OCI-LY1 (cell line): ENCODE measurements around the gene LRP2.

Experiments used
- H2AFZ ChIP-seq: fragments of 200-600 bp; sonication (generic), shearing (Covaris generic); 2 replicates; pipeline ENCODE4 v1.6.0; 2014; ENCODE audit warnings: antibody characterized with exemption, mild to moderate bottlenecking, low read length
- H3F3A ChIP-seq: fragments of 200-600 bp; sonication (generic), shearing (Covaris generic); 2 replicates; pipeline ENCODE4 v1.6.0; 2014; ENCODE audit warnings: mild to moderate bottlenecking, antibody characterized with exemption, low read length, moderate library complexity; ENCODE audit not compliant: insufficient read depth
- H3K27ac ChIP-seq: fragments of 200-600 bp; sonication (generic); 2 replicates; pipeline ENCODE4 v1.5.1; 2014; ENCODE audit warnings: low read length, mixed run types, mild to moderate bottlenecking, low read depth; ENCODE audit not compliant: poor library complexity, severe bottlenecking
- H3K27me3 ChIP-seq: fragments of 200-600 bp; sonication (generic); 2 replicates; pipeline ENCODE4 v1.6.0; 2014; ENCODE audit warnings: antibody characterized with exemption, mild to moderate bottlenecking, low read length, moderate library complexity; ENCODE audit not compliant: insufficient read depth
- H3K36me3 ChIP-seq: fragments of 200-600 bp; sonication (generic); 2 replicates; pipeline ENCODE4 v1.6.1; 2014; ENCODE audit warnings: mild to moderate bottlenecking, antibody characterized with exemption, low read length, moderate library complexity, mixed read lengths; ENCODE audit not compliant: insufficient read depth
- H3K4me1 ChIP-seq: fragments of 200-600 bp; sonication (generic); 2 replicates; pipeline ENCODE4 v1.5.1; 2014; ENCODE audit warnings: mild to moderate bottlenecking, low read length, moderate library complexity; ENCODE audit not compliant: insufficient read depth, severe bottlenecking
- H3K4me2 ChIP-seq: fragments of 200-600 bp; sonication (generic), shearing (Covaris generic); 2 replicates; pipeline ENCODE4 v1.6.1; 2014; ENCODE audit warnings: low read length
- H3K4me3 ChIP-seq: fragments of 200-600 bp; sonication (generic); 2 replicates; pipeline ENCODE4 v1.5.1; 2014; ENCODE audit warnings: low read length, low read depth, mild to moderate bottlenecking, mixed read lengths; ENCODE audit not compliant: poor library complexity, severe bottlenecking
- H3K79me2 ChIP-seq: fragments of 200-600 bp; shearing (Covaris generic); 2 replicates; pipeline ENCODE4 v1.6.1; 2016; ENCODE audit warnings: mixed run types, low read length, mixed read lengths; ENCODE audit not compliant: insufficient read depth
- H3K9ac ChIP-seq: fragments of 200-600 bp; sonication (generic), shearing (Covaris generic); 2 replicates; pipeline ENCODE4 v1.6.1; 2014; ENCODE audit warnings: mild to moderate bottlenecking, low read length, mixed read lengths
- H3K9me2 ChIP-seq: fragments of 200-600 bp; sonication (generic), shearing (Covaris generic); 2 replicates; pipeline ENCODE4 v1.6.1; 2014; ENCODE audit warnings: low read depth, mild to moderate bottlenecking, low read length, mixed read lengths
- H3K9me3 ChIP-seq: fragments of 200-600 bp; shearing (Covaris generic); 2 replicates; pipeline ENCODE4 v1.6.1; 2014; ENCODE audit warnings: low read length, mixed read lengths
- H4K20me1 ChIP-seq: fragments of 200-600 bp; sonication (generic), shearing (Covaris generic); 2 replicates; pipeline ENCODE4 v1.6.0; 2016; ENCODE audit warnings: mild to moderate bottlenecking, low read length; ENCODE audit not compliant: insufficient read depth
- EZH2 ChIP-seq: fragments of 200-600 bp; sonication (generic), shearing (Covaris generic); IDR thresholded peaks from 2 replicates; pipeline ENCODE4 v1.8.0; 2017; ENCODE audit warnings: borderline replicate concordance, mixed run types, mild to moderate bottlenecking, antibody characterized with exemption, low read length, moderate library complexity, mixed read lengths
- TF ChIP-seq, protein P1 (sequence below): fragments of 200-600 bp; sonication (generic), shearing (Covaris generic); IDR thresholded peaks from 2 replicates; pipeline ENCODE4 v1.5.1; 2017; ENCODE audit warnings: mild to moderate bottlenecking, antibody characterized with exemption, low read length, moderate library complexity, mixed read lengths

Gene LRP2

DNA sequence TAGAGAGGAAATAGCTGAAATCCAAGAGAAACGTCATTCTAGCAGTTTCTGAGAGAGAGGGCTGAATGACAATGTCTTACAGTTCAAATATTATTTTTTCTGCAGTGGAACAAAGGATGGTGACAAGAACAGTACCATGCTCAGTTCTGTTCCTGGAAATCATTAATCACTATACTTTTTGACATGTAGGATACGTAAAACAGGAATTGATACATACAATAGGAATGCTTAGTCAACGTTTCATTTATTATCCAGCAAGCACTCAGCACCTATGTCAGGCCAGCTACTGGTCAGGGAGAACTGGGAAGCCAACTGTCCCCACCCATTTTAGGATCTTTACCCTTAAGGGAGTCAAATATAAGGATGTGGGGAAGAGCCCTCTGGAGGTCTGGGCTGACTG, 178.3 kb downstream of the LRP2 start:
- Histone ChIP-seq H4K20me1 (no peaks in the 10 kb centered on the region), H3K4me2 (no peak overlapping the region), H3K27me3 (no peaks in the 10 kb centered on the region), H3K9ac (no peak overlapping the region), H3K9me2 (no peaks in the 10 kb centered on the region), H3K79me2 (no peaks in the 10 kb centered on the region), H3F3A (no peaks in the 10 kb centered on the region), H3K36me3 (no peaks in the 10 kb centered on the region), H3K4me3 (no peak overlapping the region), H2AFZ (no peak overlapping the region), H3K27ac (no peak overlapping the region), H3K4me1 (no peaks in the 10 kb centered on the region), H3K9me3 (no peaks in the 10 kb centered on the region)
- TF ChIP-seq, protein P1, sequence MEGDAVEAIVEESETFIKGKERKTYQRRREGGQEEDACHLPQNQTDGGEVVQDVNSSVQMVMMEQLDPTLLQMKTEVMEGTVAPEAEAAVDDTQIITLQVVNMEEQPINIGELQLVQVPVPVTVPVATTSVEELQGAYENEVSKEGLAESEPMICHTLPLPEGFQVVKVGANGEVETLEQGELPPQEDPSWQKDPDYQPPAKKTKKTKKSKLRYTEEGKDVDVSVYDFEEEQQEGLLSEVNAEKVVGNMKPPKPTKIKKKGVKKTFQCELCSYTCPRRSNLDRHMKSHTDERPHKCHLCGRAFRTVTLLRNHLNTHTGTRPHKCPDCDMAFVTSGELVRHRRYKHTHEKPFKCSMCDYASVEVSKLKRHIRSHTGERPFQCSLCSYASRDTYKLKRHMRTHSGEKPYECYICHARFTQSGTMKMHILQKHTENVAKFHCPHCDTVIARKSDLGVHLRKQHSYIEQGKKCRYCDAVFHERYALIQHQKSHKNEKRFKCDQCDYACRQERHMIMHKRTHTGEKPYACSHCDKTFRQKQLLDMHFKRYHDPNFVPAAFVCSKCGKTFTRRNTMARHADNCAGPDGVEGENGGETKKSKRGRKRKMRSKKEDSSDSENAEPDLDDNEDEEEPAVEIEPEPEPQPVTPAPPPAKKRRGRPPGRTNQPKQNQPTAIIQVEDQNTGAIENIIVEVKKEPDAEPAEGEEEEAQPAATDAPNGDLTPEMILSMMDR, result no peak
- TF ChIP-seq EZH2, result no peak

- Histone ChIP-seq H3K4me1 (no peaks in the 10 kb centered on the region), H3K27me3 (no peaks in the 10 kb centered on the region), H2AFZ (no peak overlapping the region), H4K20me1 (no peaks in the 10 kb centered on the region), H3K36me3 (no peaks in the 10 kb centered on the region), H3K9ac (no peak overlapping the region), H3F3A (no peaks in the 10 kb centered on the region), H3K4me3 (no peak overlapping the region), H3K27ac (no peak overlapping the region), H3K9me2 (no peaks in the 10 kb centered on the region), H3K9me3 (no peaks in the 10 kb centered on the region), H3K79me2 (no peaks in the 10 kb centered on the region), H3K4me2 (no peak overlapping the region)
- no peak for TF ChIP-seq EZH2
- TF ChIP-seq, protein P1, result no peak
Observed at GRCh38 chr2:169182573-169182972, 179.8 kb downstream of the LRP2 start.

DNA sequence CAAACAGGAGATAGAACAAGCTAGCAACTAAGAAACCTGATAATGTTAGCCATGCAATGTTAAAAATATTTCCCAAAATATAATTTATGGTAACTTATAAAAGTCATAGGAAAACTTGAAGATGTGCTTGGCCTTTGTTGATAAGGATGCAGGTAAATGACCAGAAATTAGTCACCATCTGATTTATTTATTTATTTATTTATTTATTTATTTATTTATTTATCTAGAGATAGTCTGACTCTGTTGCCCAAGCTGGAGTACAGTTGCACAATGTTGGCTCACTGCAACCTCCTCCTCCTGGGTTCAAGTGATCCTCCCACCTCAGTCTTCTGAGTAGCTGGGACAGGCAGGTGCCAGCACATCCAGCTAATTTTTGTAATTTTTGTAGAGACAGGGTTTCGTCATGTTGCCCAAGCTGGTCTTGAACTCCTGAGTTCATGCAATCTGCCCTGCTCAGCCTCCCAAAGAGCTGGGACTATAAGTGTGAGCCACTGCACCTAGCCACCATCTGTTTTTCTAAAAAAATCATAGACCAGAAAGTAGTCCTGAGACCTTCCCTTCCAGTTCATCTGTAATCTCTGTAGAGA, 183.4 kb downstream of the LRP2 start:
- Histone ChIP-seq H3K4me1 (no peaks in the 10 kb centered on the region), H2AFZ (no peak overlapping the region)

More for the DNA sequence above, 183.4 kb downstream of the LRP2 start:
- no peak overlapping the region for H3K4me3 ChIP-seq
- no peak overlapping the region for H3K9ac ChIP-seq
- H3K36me3 ChIP-seq, result no peaks in the 10 kb centered on the region
- no peaks in the 10 kb centered on the region for H3K9me2 ChIP-seq
- H3K27me3 ChIP-seq, result no peaks in the 10 kb centered on the region
- no peaks in the 10 kb centered on the region for H3K9me3 ChIP-seq
- H3K27ac ChIP-seq, result no peak overlapping the region
- no peaks in the 10 kb centered on the region for H3F3A ChIP-seq
- no peaks in the 10 kb centered on the region for H4K20me1 ChIP-seq
- H3K79me2 ChIP-seq, result no peaks in the 10 kb centered on the region
- TF ChIP-seq, protein P1, result no peak
- no peak overlapping the region for H3K4me2 ChIP-seq
